Hepatocyte (in vitro differentiated cells): Measurements from ENCODE around the gene MAD1L1. TPM values are rescaled to one million over a fixed set of nuclear protein-coding genes. Genes with fewer than 3 reads are reported as not detected.

Experiments used
- DNase-seq: peaks from one replicate; pipeline ENCODE4 v3.0.0-alpha.2; 2016; ENCODE audit warnings: low spot score
- H2AFZ ChIP-seq: fragments of 200-600 bp; sonication (generic); 2 replicates; pipeline ENCODE4 v1.6.0; 2016; ENCODE audit warnings: antibody characterized with exemption, mild to moderate bottlenecking
- H3K27ac ChIP-seq: fragments of 200-600 bp; sonication (generic); 2 replicates; pipeline ENCODE4 v1.5.1; 2016; ENCODE audit warnings: mild to moderate bottlenecking
- H3K27me3 ChIP-seq: fragments of 200-600 bp; sonication (generic); 2 replicates; pipeline ENCODE4 v1.6.1; 2016
- H3K36me3 ChIP-seq: fragments of 200-600 bp; sonication (generic); replicated peaks from 2 replicates; pipeline ENCODE4 v1.5.1; 2016; ENCODE audit warnings: low read depth; ENCODE audit not compliant: insufficient read depth
- H3K4me1 ChIP-seq: fragments of 200-600 bp; sonication (generic); 2 replicates; pipeline ENCODE4 v1.5.1; 2016; ENCODE audit warnings: mild to moderate bottlenecking, moderate library complexity; ENCODE audit not compliant: insufficient read depth
- H3K4me2 ChIP-seq: fragments of 200-600 bp; sonication (generic); 2 replicates; pipeline ENCODE4 v1.6.0; 2016
- H3K4me3 ChIP-seq: fragments of 200-600 bp; sonication (generic); 2 replicates; pipeline ENCODE4 v1.5.1; 2016; ENCODE audit warnings: mild to moderate bottlenecking
- H3K79me2 ChIP-seq: fragments of 200-600 bp; sonication (generic); 2 replicates; pipeline ENCODE4 v1.6.0; 2017; ENCODE audit warnings: mild to moderate bottlenecking
- H3K9me2 ChIP-seq: fragments of 200-600 bp; sonication (generic); replicated peaks from 2 replicates; pipeline ENCODE4 v1.6.0; 2017; ENCODE audit warnings: mild to moderate bottlenecking; ENCODE audit not compliant: insufficient read depth
- H3K9me3 ChIP-seq: fragments of 200-600 bp; sonication (generic); 2 replicates; pipeline ENCODE4 v1.5.1; 2016; ENCODE audit warnings: low read depth, mild to moderate bottlenecking
- H4K20me1 ChIP-seq: fragments of 200-600 bp; sonication (generic); 2 replicates; pipeline ENCODE4 v1.6.0; 2016; ENCODE audit warnings: mild to moderate bottlenecking; ENCODE audit not compliant: insufficient read depth, poor library complexity, severe bottlenecking
- CTCF ChIP-seq: fragments of 200-600 bp; sonication (generic); IDR thresholded peaks from 2 replicates; pipeline ENCODE4 v1.5.1; 2016; ENCODE audit warnings: antibody characterized with exemption, mild to moderate bottlenecking; ENCODE audit not compliant: poor library complexity
- EZH2 ChIP-seq: fragments of 200-600 bp; sonication (generic); IDR thresholded peaks from 2 replicates; pipeline ENCODE4 v1.6.1; 2016; ENCODE audit warnings: antibody characterized with exemption, mild to moderate bottlenecking, borderline replicate concordance
- EZH2phosphoT487 ChIP-seq: fragments of 200-600 bp; sonication (generic); IDR thresholded peaks from one replicate; pipeline ENCODE4 v1.6.1; 2018; ENCODE audit warnings: antibody characterized with exemption, mild to moderate bottlenecking, low read depth, moderate library complexity; ENCODE audit not compliant: unreplicated experiment, severe bottlenecking
- WGBS: methylation state at CpG from one replicate; pipeline ENCODE4 v1.1.6; 2016; ENCODE audit warnings: low lambda C conversion rate; ENCODE audit errors: missing lambda C conversion rate; 5-methylcytosine and 5-hydroxymethylcytosine counted together
- polyA plus RNA-seq: library from polyadenylated mRNA; unstranded; fragments of >200 nt; fragmentation: Nextera tagmentation; extraction: Ambion mirVana; gene quantifications from 2 replicates; pipeline ENCODE4 v1.2.1, GENCODE V29; 2016
- total RNA-seq: library from RNA; depleted of rRNA; stranded (reverse); fragments of >200 nt; gene quantifications from 2 replicates; pipeline ENCODE4 v1.2.3, GENCODE V29; 2014

MAD1L1 gene
- total and polyA plus RNA-seq, 2 experiments from 2014 or later, result 30.7 to 31.0 TPM

GRCh38 chr7:1894906-1895663, 337.7 kb downstream of the MAD1L1 start:
- no peaks in the 10 kb centered on the region for H3K36me3 ChIP-seq
- H4K20me1 ChIP-seq, result no peaks in the 10 kb centered on the region
- no peaks in the 10 kb centered on the region for H3K9me3 ChIP-seq
- TF ChIP-seq EZH2 (no peak), EZH2phosphoT487 (no peak), CTCF (no peak)
- H3K4me3 ChIP-seq, result no peak overlapping the region
- 92% methylated on average over 15 of the region's 15 CpGs for WGBS
- H3K27ac ChIP-seq, result no peak overlapping the region
- H2AFZ ChIP-seq, result no peak overlapping the region
- H3K27me3 ChIP-seq, result no peaks in the 10 kb centered on the region
- H3K4me1 ChIP-seq, result no peaks in the 10 kb centered on the region
- H3K4me2 ChIP-seq, result no peak overlapping the region
- no peaks in the 10 kb centered on the region for H3K9me2 ChIP-seq
- H3K79me2 ChIP-seq, result no peaks in the 10 kb centered on the region
- no peak for DNase-seq

- no peaks in the 10 kb centered on the region for H3K9me3 ChIP-seq
- no peaks in the 10 kb centered on the region for H3K36me3 ChIP-seq
- no peaks in the 10 kb centered on the region for H3K27me3 ChIP-seq
- no peaks in the 10 kb centered on the region for H4K20me1 ChIP-seq
- no peak overlapping the region for H3K27ac ChIP-seq
- no peaks in the 10 kb centered on the region for H3K79me2 ChIP-seq
- no peak overlapping the region for H3K4me2 ChIP-seq
- no peaks in the 10 kb centered on the region for H3K4me1 ChIP-seq
- H3K4me3 ChIP-seq, result no peak overlapping the region
- H2AFZ ChIP-seq, result no peak overlapping the region
- WGBS, result 94% methylated on average over 9 of the region's 9 CpGs
- TF ChIP-seq EZH2phosphoT487 (no peak), CTCF (no peak), EZH2 (no peak)
- DNase-seq, result no peak
- H3K9me2 ChIP-seq, result no peaks in the 10 kb centered on the region
These were observed 338.3 kb downstream of the MAD1L1 start for GRCh38 chr7:1894313-1894900.

- 77% methylated on average over 5 of the region's 5 CpGs for WGBS
- no peak overlapping the region for H3K4me2 ChIP-seq
These were observed 339.3 kb downstream of the MAD1L1 start for GRCh38 chr7:1893451-1893850.

More at GRCh38 chr7:1893451-1893850, 339.3 kb downstream of the MAD1L1 start:
- no peaks in the 10 kb centered on the region for H3K9me3 ChIP-seq
- H3K9me2 ChIP-seq, result no peaks in the 10 kb centered on the region
- no peak overlapping the region for H3K4me3 ChIP-seq
- no peak overlapping the region for H2AFZ ChIP-seq
- H3K27me3 ChIP-seq, result no peaks in the 10 kb centered on the region
- H3K4me1 ChIP-seq, result no peaks in the 10 kb centered on the region
- TF ChIP-seq EZH2 (no peak), EZH2phosphoT487 (no peak), CTCF (no peak)
- H4K20me1 ChIP-seq, result no peaks in the 10 kb centered on the region
- no peak for DNase-seq
- H3K36me3 ChIP-seq, result no peaks in the 10 kb centered on the region
- no peaks in the 10 kb centered on the region for H3K79me2 ChIP-seq
- no peak overlapping the region for H3K27ac ChIP-seq
